HG03064 (cell line): ENCODE measurements around the gene CSAG3.
"Not testable (repeated sequence)": the region's sequence is repeated elsewhere in the genome, so short reads cannot be mapped to it uniquely, and the experiment has no call there.

Experiments used
- ATAC-seq: cut with Tn5 transposase; IDR thresholded peaks from one replicate; pipeline ENCODE4 v1.9.1; 2021; ENCODE audit warnings: low read depth; ENCODE audit not compliant: unreplicated experiment

Gene CSAG3

GRCh38 chrX:152758918-152759317 lies at the start of gene CSAG3:
TSS of gene CSAG3 (plus strand) at chrX:152759218.
- not testable (repeated sequence) for ATAC-seq

GRCh38 chrX:152713195-152713594 lies 45.8 kb upstream of the CSAG3 start:
- not testable (repeated sequence) for ATAC-seq

- ATAC-seq: not testable (repeated sequence)
These were observed 44.9 kb upstream of the CSAG3 start, which contains the start of gene MAGEA2B for GRCh38 chrX:152713815-152714787. TSS of gene MAGEA2B (plus strand) at chrX:152714628. CDS start at chrX:152717107, 2,479 bp downstream.

- no peak for ATAC-seq
These were observed 33.6 kb upstream of the CSAG3 start for GRCh38 chrX:152725409-152725808.

GRCh38 chrX:152733261-152733975 lies 25.6 kb upstream of the CSAG3 start, which contains the start of the genes CSAG1 and MAGEA12:
TSS of gene CSAG1 (minus strand) at chrX:152733721. CDS start at chrX:152732460, 1,261 bp downstream.
TSS of gene MAGEA12 (plus strand) at chrX:152733757. CDS start at chrX:152736162, 2,405 bp downstream.
- ATAC-seq: no peak

- ATAC-seq: not testable (repeated sequence)
These were observed 24.7 kb upstream of the CSAG3 start for GRCh38 chrX:152734143-152734858.

- no peak for ATAC-seq
These were observed 23.9 kb upstream of the CSAG3 start for GRCh38 chrX:152735101-152735500.

GRCh38 chrX:152735860-152736511 lies 23.0 kb upstream of the CSAG3 start:
- ATAC-seq: no peak

GRCh38 chrX:152736528-152736927 lies 22.5 kb upstream of the CSAG3 start:
- not testable (repeated sequence) for ATAC-seq

GRCh38 chrX:152738560-152738959 lies 20.5 kb upstream of the CSAG3 start:
- ATAC-seq: no peak

- not testable (repeated sequence) for ATAC-seq
These were observed 5.0 kb upstream of the CSAG3 start, which contains the start of gene MAGEA2 for GRCh38 chrX:152753686-152754650. TSS of gene MAGEA2 (minus strand) at chrX:152753842. CDS start at chrX:152751363, 2,479 bp downstream.

- ATAC-seq: not testable (repeated sequence)
These were observed 4.1 kb upstream of the CSAG3 start for GRCh38 chrX:152754871-152755270.

- not testable (repeated sequence) for ATAC-seq
These were observed 526 bp downstream of the CSAG3 start for GRCh38 chrX:152759544-152759943.

- not testable (repeated sequence) for ATAC-seq
These were observed 2.6 kb downstream of the CSAG3 start for GRCh38 chrX:152761582-152761981.

GRCh38 chrX:152766562-152766961 lies 7.5 kb downstream of the CSAG3 start:
- not testable (repeated sequence) for ATAC-seq

GRCh38 chrX:152769549-152770289 lies 10.7 kb downstream of the CSAG3 start, which contains the start of gene MAGEA6:
TSS of gene MAGEA6 (minus strand) at chrX:152769689. CDS start at chrX:152767650, 2,039 bp downstream.
- not testable (repeated sequence) for ATAC-seq

- ATAC-seq: not testable (repeated sequence)
These were observed 28.0 kb downstream of the CSAG3 start for GRCh38 chrX:152787062-152787461.

- no peak for ATAC-seq
These were observed 39.9 kb downstream of the CSAG3 start for GRCh38 chrX:152798945-152799344.
